Measurements from ENCODE around the gene ARFGAP2. TPM values are rescaled to one million over a fixed set of nuclear protein-coding genes. Genes with fewer than 3 reads are reported as not detected.

ARFGAP2 gene
- total RNA-seq, 1 experiment from 2014 or later, result 27.9 TPM

DNA sequence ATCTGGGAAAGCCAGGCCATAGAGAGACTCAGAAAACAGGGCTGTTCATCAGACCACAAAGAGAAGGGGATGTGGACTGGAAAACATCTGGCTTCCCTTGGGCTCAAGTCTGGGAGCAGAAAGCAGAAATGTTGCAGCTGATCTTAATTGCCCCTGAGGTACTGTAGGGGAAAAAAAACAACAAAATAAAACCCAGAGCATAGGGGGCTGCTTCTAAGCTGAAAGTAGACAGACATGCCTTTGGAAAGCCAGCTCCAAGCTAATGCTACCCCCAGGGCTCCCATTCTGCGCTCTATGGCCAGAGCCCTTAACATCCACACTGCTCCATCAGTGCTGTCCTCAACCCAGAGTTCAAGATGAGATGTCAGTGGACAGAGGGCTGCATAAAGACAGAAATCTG, 11.6 kb upstream of the ARFGAP2 start:
- DNase-seq (ENCODE audit: extremely low read depth, low read depth), result no peak

DNA sequence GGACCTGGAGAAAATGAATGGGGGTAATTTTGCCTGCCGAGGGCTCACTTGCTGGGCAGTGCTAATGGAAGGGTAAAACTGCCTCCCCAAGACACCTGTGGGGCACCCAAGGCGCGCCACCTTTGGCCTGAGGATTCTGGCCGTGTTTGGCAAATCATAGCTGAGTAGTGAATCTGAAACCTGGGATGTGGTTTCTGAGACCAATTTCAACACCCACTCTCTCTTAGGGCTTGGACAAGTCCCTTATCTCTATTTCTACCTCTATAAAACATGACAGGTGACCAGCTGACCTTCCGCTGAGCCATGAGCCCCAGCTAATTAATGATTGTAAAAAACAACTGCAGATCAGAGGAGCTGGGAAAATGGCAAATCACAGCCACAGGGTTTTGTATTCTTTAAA, 11.0 kb upstream of the ARFGAP2 start:
- DNase-seq (ENCODE audit: extremely low read depth, low read depth), result no peak

DNA sequence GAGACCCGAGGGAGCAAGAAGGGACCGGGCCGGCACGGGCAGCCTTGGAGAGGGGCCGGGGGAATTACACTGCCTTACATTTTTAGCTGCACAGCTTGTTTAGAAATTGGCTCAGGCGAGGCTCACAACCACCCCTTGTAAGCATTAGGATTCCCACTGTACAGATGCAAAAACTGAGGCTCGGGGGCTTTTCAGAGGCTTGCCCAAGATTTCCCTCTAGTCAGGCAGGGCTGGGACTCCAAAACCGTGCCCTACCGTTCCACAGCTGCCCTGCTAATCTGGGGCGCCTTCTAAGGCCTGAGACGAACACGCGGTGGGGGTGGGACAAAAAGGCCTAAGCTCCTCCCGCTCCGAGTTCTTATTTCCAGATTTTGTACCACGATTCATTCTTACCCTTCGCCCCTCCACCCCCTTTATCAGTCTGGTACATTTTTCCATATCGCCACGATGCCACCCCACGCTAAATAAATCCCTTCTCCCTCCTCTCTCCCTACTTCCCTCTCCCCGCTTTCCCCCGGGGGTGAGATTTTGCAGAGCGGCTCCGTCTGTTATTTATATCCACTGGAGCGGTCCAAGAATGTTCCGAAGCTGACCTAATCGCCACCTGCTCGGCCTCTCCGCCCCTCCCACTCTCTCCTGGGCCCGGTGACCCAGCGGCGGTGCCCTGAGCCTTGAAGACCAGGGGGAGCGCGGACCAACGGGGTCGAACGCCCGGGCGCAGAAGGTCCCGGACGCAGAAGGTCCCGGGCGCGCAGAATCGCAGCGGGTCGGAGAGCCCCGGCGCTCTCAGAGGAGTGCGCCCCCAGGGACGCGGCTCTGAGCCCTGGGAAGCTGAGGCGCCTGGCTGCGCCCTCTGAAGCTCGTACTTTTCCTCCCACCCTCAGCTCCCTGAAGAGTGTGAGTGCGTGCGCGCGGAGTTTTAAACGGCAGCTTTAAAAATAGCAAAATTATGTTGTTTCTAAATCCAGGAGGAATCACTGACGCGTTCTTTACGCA, 10.3 kb upstream of the ARFGAP2 start:
- peak; percentile 52 for DNase-seq (ENCODE audit: extremely low read depth, low read depth)

DNA sequence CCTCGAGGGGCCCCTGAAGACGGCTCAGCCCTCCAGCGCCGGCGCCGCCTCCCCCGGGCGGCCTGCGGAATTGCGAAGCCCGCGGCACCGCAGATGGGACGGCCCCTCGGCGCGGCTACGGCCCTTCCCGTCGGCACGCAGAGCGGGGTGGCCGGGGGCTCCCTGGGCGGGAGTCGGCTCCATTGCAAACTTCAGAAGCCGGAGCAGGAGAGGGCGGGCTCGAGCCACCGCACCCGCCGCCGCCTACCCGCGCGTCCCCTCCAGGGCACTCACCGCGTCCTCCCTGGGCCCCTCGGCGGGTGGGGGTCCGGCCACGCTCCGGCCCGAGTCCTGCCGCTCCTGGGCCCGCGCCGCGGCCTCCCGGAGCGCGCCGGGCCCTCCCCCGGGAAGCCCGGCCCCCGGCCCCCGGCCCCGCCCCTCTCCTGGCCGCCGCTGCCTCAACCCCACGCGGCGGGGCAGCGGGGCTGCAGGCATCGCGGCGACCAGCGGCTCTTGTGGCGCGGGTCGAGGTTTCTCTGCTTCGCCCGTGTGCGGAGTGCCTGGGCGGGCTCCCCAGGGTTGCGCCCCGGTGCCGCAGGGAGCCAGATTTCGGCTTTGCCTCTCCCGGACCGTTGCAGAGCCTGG, 9.5 kb upstream of the ARFGAP2 start, which contains the start of gene PACSIN3:
PACSIN3 (minus strand) TSS at position 359 of the 624 bp plus-strand sequence. CDS start 3,707 bp downstream, outside the sequence.
- no peak for DNase-seq (ENCODE audit: extremely low read depth, low read depth)

DNA sequence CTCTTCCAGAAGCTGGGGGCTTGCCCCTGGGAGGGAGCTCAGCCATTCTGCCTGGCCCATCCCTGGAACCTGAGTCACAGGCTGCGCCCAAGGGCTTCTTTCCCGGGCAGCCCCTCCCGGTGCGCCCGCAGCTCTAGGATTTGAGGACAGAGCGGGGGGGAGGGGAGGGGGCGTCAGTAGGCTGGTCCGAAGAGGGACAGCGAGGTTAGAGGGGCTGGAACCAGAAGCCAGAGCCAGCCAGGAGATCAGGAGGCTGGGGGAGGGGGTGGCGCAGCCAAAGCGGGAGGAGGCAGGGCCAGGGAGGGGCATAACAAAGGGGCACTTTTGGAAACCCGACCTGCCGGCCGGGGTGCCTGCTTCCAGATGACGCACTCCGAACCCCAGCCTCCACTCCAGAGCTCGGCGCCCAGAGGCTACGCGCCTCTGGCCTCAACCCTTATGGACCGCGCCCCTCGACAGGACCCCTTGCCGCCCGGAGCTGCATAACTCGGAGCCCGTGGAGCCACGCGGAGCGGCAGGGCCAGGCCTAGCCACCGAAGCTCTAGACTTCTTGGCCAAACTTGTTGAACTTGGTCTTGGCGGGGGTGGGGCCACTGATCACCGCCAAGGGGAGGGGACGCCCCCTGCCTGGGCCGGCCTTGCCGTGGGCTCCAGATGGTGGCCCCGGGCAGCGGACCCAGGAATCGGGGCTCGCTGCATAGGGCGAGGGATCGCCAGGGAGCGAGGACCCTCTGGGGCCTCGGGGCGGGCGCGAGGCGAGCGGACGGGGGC, 8.8 kb upstream of the ARFGAP2 start:
- no peak for DNase-seq (ENCODE audit: extremely low read depth, low read depth)

DNA sequence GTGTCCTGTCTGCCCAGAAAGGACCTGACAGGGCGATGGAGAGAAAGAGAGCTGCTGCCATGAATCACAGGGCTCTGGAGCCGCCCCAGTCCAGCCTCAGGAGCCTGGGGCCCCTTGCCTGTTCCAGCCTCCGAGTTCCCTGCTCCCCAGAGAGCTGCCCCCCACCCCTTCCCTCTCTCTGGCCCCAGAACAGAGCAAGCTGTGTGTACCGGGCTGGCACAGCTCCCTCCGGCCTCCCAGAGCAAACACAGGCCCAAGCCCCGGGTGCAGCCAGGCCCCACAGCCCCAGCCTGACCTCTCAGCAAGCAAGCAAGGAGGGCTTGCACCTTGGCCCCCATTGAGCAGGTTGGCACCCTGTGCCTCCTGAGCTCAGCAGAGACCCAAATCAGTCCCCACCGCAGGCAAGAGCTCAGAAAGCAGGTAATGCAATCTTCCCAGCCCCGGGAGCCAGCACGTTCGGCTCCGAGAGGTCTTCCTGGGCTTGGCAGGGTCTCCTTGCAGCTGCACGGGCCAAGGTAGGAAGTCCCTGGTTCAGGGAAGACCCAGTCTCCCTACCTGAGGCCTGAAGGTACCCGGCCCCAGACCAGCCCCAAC, 8.1 kb upstream of the ARFGAP2 start:
- DNase-seq (ENCODE audit: extremely low read depth, low read depth), result no peak

DNA sequence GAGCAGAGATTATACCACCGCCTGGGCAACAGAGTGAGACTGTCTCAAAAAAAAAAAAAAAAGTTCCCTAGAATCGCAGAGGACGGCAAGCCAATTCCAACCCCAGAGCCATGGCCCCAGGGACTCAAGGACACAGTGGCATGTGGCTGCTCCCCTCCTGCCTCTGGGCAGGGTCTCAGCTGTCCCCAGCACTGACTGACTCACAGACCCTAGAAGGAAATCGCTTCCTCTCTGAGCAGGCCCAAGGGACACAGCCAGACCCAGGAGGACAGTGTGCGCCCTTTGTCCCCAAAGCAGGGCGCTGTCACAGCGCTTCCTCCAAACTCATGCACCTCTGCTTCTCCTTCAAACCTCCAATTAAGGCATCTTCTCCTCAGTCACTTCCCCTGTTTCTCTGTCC, 7.3 kb upstream of the ARFGAP2 start:
- no peak for DNase-seq (ENCODE audit: extremely low read depth, low read depth)

DNA sequence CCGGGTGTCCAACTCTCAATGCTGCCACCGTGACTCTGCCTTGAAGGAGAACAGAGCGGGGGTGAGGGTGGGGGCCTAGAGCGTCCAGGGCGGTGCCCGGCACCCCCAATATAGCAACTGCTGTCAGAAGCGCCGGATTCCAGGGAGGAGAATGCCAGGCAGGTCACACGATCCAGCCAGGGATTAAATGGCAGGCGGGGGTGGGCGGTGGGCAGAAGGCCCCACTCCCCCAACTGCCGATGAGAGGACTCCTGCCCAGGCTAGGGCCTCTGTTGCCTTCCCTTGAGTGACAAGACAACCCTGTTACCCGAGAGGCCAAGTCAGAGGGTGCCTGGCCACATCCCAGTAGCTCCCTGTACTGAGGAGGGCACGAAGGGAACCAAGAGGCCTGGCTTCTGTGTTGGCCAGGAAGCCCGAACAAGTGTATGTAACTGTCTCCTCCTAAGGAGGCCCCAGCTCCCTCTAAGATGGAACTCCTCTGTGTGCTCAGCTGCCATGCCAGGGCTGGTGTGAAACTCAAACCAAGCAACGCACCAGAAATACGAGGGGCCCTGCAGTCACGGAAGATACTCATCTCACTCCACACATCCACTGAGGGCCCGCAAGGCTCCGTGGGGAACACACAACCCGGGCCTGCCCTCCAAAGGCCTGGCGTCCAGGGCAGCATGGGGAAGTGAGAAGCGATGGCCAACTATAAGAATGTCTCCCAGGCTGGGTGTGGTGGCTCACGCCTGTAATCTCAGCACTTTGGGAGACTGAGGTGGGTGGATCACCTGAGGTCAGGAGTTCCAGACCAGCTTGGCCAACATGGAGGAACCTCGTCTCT, 6.6 kb upstream of the ARFGAP2 start:
- no peak for DNase-seq (ENCODE audit: extremely low read depth, low read depth)

DNA sequence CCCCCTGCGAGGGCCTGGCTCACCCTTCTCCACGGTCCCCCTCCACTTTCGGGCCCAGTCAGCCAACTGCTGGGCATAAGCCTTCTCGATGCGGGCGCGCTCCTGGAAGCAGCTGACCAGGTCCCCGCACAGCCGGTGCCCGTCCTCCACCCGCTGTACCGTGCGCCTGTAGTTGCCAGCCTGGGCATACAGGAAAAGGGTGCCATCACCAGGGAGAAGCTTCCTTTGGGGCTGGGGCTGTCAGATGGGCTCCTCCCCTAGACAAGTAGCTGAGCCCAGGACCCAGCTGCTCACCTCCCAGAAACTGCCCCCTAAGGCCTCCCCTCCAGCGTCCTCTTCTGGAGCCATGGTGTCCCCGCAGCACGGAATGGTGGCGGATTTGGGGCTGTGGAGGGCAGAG, 5.7 kb upstream of the ARFGAP2 start:
- no peak for DNase-seq (ENCODE audit: extremely low read depth, low read depth)

DNA sequence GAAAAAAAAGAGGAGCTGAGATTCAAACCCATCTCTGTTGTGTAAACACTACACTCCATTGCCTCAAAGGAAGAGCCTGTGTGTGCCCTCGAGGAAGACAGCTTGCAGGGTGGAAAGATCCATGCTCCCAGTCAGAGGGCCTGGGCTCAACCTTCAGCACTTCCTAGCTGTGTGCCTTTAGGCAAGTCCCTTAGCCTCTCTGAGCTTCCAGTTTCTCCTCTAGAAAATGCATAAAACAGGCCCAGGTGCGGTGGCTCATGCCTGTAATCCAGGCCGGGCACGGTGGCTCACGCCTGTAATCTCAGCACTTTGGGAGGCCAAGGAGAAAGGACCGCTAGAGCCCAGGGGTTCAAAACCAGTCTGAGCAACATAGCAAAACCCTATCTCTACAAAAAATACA, 4.6 kb upstream of the ARFGAP2 start:
- no peak for DNase-seq (ENCODE audit: extremely low read depth, low read depth)

DNA sequence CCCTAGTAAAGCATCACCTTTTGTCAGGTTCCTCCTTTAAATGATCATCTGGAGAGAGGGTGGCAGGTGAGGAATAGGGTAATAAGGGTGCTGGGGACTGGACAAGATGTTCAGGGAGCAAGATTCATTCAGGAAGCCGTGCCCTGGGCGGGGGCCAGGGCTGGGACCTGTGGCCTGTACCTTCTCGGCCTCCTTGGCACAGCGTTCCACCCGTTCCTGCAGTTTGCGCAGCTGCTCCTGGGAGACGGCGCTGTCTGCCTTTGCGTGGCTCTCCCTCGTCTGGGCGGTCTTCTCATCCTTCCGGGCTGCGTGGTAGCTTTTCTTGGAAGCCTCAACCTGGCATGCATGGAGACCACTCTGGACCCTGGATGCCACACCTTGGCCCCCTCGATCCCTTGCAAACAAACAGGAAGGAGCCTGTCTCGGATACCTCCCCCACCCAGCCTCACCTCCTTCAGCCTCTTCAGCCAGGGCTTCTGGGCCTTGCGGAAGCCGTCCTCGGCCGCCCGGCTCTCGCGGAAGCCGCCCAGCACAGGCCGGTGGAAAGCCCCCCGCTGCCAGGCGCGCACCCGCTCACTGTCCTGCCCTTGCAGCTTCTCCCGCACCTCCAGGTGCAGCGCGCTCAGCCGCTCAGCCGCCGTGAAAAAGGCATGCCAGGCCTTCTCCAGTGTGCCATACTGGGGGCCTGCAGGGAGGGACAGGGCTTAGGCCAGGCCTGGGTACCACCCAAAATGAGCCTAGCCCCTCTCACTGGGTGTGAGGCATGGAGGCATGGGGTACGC, 3.5 kb upstream of the ARFGAP2 start:
- DNase-seq (ENCODE audit: extremely low read depth, low read depth), result no peak

DNA sequence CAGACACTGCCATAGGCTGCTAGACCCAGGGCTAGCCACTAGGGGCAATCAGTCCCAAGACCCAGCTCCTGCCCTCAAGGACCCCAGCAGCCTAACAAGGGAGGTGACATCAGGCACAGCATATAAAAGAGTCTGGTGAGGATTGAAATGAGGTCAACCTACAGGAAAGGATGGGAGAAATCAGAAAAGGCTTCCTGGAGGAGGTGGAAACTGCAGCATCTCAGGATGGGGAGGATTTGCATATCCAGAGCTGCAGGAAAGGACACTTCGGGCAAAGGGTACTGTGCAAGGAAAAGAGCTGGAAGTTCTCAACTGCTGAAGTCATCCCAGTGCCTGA, 2.9 kb upstream of the ARFGAP2 start:
- peak; percentile 37 for DNase-seq (ENCODE audit: extremely low read depth, low read depth)

DNA sequence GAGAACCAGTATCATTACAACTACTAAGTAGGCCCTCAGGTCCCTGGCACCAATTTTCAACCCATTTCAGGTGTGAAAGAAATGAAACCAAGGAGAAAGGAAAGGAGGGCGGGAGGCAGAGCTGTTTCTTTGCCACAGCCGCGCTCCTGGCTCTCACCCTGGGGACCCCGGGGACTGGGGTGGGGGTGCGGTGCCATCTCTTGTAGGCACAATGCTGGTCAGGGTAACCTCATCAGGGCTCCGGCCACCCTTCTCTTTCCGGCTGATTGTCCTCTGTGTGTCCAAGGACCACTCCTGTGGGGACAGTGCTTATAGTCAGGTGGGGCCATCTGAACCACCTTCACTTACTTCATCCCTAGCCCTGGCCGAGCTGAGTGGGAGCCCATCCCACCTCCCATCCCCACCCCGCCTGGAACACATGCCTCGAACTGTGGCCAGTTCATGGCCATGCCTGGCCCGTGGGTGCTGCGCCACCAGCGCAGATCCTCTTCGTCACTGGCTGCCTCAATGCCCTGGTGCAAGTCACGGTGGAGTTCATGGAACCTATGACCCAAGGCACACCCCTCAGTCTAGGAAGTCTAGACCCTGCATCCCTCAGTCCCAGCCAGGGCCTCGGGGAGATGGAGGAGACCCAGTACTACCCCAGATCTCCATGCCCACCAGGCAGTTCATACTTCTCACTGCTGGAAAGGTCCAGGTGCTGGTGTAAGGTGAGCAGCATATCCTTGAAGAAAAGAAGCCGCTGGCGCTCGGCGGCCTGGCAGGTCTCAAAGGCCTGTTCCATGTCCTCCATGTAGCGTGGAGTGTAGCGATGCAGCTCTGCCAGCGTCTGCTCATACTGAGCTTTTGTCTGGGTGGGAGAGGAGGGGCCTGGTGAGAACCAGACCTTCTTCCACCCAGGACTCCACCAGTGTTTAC, 2.3 kb upstream of the ARFGAP2 start:
- DNase-seq (ENCODE audit: extremely low read depth, low read depth), result no peak

DNA sequence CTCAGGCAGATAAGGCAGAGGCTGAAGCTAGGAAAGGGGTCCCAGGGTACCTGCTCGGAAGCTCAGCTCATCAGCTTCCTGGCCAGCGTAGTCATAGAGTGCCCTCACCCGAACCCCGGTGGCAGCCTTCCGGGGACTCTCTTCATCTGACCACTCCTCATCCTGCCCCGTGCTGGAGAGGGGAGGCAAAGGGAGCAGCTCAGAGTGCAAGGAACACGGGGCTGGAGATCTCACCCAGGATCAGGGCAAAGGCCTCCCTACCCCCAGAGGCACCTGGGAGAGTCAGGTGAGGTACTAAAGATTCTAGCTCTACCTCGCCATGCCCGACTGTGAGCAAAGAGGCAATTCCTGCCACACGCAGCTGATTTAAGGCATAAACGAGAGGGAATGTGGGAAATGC, 1.6 kb upstream of the ARFGAP2 start:
- no peak for DNase-seq (ENCODE audit: extremely low read depth, low read depth)

DNA sequence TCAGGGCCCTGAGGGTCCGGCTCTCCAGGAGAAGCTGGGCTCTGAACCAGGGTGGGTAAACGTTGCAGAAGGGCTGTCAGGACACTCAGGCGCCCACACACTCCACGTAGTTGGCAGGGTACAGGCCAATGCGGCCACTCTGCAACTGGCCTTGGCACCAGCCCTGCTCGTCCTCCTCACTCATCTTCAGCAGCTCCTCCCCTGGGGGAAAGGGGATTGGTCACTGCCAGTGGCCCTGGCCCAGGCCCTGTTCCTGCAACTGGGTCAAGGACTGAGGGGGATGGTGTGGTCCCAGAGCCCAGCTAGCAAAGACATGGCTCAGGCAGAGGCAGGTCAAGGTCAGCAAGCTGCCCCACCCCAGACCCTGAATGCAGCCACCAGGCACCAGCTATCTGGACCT, 1.2 kb upstream of the ARFGAP2 start:
- no peak for DNase-seq (ENCODE audit: extremely low read depth, low read depth)

DNA sequence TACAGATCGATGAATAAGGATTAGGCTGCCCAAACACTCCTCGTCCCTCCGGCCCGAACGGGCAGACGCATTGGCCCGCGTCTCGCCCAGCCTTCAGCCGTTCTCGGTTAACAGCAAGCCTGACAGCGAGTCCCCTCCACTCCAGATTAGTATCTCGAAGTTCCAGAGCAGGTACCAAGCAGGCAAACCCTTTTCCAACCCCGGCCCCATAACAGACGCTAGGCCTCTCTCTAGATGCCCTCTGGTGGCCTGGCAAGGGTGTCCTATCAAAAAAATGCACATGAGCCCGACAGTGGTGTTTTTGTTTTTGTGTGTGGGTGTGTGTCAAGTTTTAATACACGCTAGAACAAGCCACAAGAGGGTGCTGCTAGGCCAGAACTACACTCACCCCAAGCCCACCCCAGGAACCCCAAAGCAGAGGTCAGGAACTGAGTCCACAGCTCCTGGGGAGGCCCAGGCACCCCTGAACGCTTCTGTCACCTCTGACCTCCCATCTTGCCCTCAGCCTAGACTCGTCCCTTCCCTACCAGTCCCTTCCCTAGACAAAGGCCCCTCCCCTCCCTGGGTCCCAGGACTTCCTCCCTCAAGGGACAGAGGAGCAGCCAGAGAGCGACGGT, 658 bp upstream of the ARFGAP2 start:
- peak; percentile 68 for DNase-seq (ENCODE audit: extremely low read depth, low read depth)

DNA sequence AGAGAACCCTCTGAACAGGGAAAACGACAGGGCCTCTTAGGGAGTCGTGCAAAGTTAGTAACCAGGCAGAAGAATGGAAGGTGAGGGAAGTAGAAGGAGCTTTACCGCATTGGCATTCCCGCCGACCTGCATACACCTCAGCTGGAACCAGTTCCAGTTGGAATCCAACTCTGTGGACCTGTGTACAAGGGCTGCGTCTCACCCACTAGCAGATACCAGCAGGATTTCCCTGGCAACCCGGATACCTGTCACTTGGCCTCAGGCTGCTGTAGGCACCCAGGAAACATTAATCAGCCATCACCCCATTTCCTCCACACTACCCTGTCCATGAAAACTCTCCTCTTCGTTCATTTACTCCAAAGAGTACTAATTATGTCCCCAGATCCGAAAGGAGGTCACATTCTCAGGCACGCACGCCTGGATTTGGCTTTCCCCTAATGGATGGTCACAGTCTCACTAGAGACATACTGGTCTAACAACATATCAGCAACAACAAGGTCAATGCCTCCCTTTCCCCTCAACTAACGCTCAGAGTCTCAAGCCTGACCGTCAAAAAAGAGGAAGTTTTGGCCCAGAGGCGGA, 842 bp downstream of the ARFGAP2 start:
- DNase-seq (ENCODE audit: extremely low read depth, low read depth), result no peak

All from NCI-H460 (cell line).